ENCODE results near the gene SERPINE3. TPM values are rescaled to one million over a fixed set of nuclear protein-coding genes. Genes with fewer than 3 reads are reported as not detected.
A peak's percentile ranks its signal among the peaks of the same experiment; 100 is the strongest.

The SERPINE3 gene
- total and polyA plus RNA-seq, 2 of the 4 experiments (the other 2 are of a cell fraction), result not detected

DNA sequence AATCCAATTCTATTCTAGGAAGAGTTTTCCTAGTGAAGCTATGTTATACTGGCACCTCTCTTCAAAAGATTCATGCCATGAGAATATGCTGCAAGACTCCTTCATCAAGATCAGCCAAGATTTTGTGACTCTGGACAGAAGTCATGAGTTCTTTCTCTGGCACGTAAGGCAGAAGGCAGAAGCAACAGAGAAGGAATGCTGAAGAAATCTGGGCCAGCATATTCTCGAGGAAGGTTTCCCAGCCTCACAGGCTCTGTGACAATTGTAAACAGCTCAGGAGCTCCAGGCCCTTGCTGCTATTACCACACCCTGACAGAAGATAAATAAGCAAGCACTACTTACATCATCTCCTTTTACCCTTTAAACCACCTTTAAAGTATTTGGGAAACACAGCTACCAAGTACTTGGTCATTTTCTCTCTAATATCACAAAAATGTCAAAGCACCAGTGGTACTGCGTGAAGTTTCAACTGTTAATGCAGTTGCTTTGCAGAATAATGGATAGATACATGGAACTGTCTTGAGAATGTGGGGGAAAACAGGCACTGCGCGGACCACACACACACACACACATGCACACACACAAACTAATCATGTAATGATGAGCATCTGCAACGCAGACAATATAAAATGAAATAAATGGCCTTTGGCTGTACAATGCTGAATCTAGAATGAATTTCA, 57.9 kb downstream of the SERPINE3 start:
- TF ChIP-seq CEBPB (IDR thresholded peaks at IDR 0.05; ENCODE audit: low read depth, low read length) (peak; percentile 74), POLR2A (IDR thresholded peaks at IDR 0.05; ENCODE audit: low read depth, low read length) (no peak)
- TF ChIP-seq, protein P1, sequence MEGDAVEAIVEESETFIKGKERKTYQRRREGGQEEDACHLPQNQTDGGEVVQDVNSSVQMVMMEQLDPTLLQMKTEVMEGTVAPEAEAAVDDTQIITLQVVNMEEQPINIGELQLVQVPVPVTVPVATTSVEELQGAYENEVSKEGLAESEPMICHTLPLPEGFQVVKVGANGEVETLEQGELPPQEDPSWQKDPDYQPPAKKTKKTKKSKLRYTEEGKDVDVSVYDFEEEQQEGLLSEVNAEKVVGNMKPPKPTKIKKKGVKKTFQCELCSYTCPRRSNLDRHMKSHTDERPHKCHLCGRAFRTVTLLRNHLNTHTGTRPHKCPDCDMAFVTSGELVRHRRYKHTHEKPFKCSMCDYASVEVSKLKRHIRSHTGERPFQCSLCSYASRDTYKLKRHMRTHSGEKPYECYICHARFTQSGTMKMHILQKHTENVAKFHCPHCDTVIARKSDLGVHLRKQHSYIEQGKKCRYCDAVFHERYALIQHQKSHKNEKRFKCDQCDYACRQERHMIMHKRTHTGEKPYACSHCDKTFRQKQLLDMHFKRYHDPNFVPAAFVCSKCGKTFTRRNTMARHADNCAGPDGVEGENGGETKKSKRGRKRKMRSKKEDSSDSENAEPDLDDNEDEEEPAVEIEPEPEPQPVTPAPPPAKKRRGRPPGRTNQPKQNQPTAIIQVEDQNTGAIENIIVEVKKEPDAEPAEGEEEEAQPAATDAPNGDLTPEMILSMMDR (conservative IDR thresholded peaks at IDR 0.05; ENCODE audit: low read depth, low read length), result no peak
- Histone ChIP-seq H4K8ac (ENCODE audit: low read depth in 2 of 2, low read length in 2 of 2) (no peak overlapping the region), H2BK5ac (ENCODE audit: low read depth, low read length, poor library complexity, severe bottlenecking) (peak overlapping the region; percentile 34), H3K27ac (ENCODE audit: insufficient read depth, low read length) (no peak overlapping the region), H3K4me3 (ENCODE audit: insufficient read depth, low read depth, low read length) (no peak overlapping the region), H3K9ac (ENCODE audit: low read depth, low read length) (no peak overlapping the region), H2AK9ac (replicated peaks; ENCODE audit: low read depth, low read length, poor library complexity) (no peak overlapping the region), H3K4ac (ENCODE audit: low read depth, low read length) (no peak overlapping the region), H2AFZ (replicated peaks; ENCODE audit: low read length, poor library complexity) (no peak overlapping the region), H3K4me2 (ENCODE audit: low read depth, low read length) (peak overlapping the region; percentile 76), H4K91ac (ENCODE audit: insufficient read depth, low read depth, low read length) (no peak overlapping the region), H2BK120ac (ENCODE audit: low read depth, low read length) (no peak overlapping the region), H3K9me1 (ENCODE audit: insufficient read depth, low read length) (peaks cover 4% of the 10 kb centered on the region; the same call in 1 of the 2 replicates), H3K23ac (ENCODE audit: low read depth, low read length) (no peak overlapping the region; the same call in 1 of the 2 replicates), H3K36me3 (ENCODE audit: control insufficient read depth, insufficient read depth, low read length) (no peaks in the 10 kb centered on the region; the same call in 1 of the 2 replicates), H3K79me1 (ENCODE audit: low read depth in 1 of 2, low read length in 2 of 2) (peaks cover 9 to 67% of the 10 kb centered on the region in 2 experiments), H3K14ac (replicated peaks; ENCODE audit: low read depth, low read length) (no peak overlapping the region), H4K20me1 (ENCODE audit: insufficient read depth, low read length) (peaks cover 32% of the 10 kb centered on the region), H3K27me3 (ENCODE audit: control insufficient read depth, insufficient read depth, low read length) (no peaks in the 10 kb centered on the region), H3K9me3 (ENCODE audit: control insufficient read depth, insufficient read depth, low read length) (no peaks in the 10 kb centered on the region), H2AK5ac (ENCODE audit: low read depth, low read length) (no peak overlapping the region), H3K18ac (ENCODE audit: low read depth, low read length) (no peak overlapping the region), H3K4me1 (ENCODE audit: control insufficient read depth, insufficient read depth, low read length) (peaks cover 3% of the 10 kb centered on the region), H4K5ac (ENCODE audit: low read depth, low read length) (no peak overlapping the region), H2BK20ac (ENCODE audit: low read depth, low read length) (no peak overlapping the region), H3K56ac (ENCODE audit: extremely low read depth, insufficient read depth, low read length) (no peak overlapping the region), H2BK15ac (ENCODE audit: low read depth, low read length) (no peak overlapping the region)
- intact Hi-C loops (cut with micrococcal nuclease) (no loop called here), in situ Hi-C loops (cut with MboI; ENCODE audit: low sequenced_read_pairs) (no loop called here), dilution Hi-C loops (cut with HindIII; ENCODE audit: low sequenced_read_pairs, unreplicated experiment) (no loop called here)
- ATAC-seq (ENCODE audit: low read depth), result peak; percentile 95
- BruUV-seq (replicated peaks), result no TSS peak
- DNase-seq, result peak; percentile 80
- CTCF ChIA-PET, result interaction anchor here (0.6 to 0.9 kb wide), 2 partner anchors 17 to 400 kb away, joined by 3 read pairs; no protein-coding TSS in a partner anchor
- WGBS, 2 experiments (ENCODE audit: extremely low coverage in 2 of 2, insufficient read length in 1 of 2), result no CpG with 5 or more reads among the region's 6 CpGs
- POLR2A ChIA-PET (ENCODE audit: unreplicated experiment), result no interaction called here
